Osteoblast (primary cell): ENCODE results near the gene ARHGDIA. TPM values are rescaled to one million over a fixed set of nuclear protein-coding genes. Genes with fewer than 3 reads are reported as not detected.

Experiments used
- DNase-seq: peaks from one replicate; pipeline ENCODE4 v3.0.0; 2011; ENCODE audit warnings: low spot score, mixed read lengths; ENCODE audit not compliant: insufficient read length; ENCODE audit errors: missing footprints
- H2AFZ ChIP-seq: 2 replicates; pipeline ENCODE4 v1.6.0; 2011; ENCODE audit warnings: mild to moderate bottlenecking, low read length
- H3K27ac ChIP-seq: 2 replicates; pipeline ENCODE4 v1.5.1; 2011; ENCODE audit warnings: mild to moderate bottlenecking, low read depth, low read length, moderate library complexity
- H3K27me3 ChIP-seq: 2 replicates; pipeline ENCODE4 v1.6.0; 2012; ENCODE audit warnings: mild to moderate bottlenecking, control low read depth, inconsistent platforms, low read length, moderate library complexity; ENCODE audit not compliant: insufficient read depth
- H3K36me3 ChIP-seq: 2 replicates; pipeline ENCODE4 v1.5.1; 2011; ENCODE audit warnings: mild to moderate bottlenecking, low read length, control low read depth, moderate library complexity; ENCODE audit not compliant: insufficient read depth
- H3K4me1 ChIP-seq: 2 replicates; pipeline ENCODE4 v1.5.1; 2011; ENCODE audit warnings: mild to moderate bottlenecking, low read length, control low read depth, moderate library complexity; ENCODE audit not compliant: insufficient read depth
- H3K4me2 ChIP-seq: 2 replicates; pipeline ENCODE4 v1.6.0; 2011; ENCODE audit warnings: mild to moderate bottlenecking, low read length; ENCODE audit not compliant: insufficient read depth
- H3K4me3 ChIP-seq: fragments of 200-600 bp; sonication (generic); 3 replicates; pipeline ENCODE4 v1.5.1; 2012; ENCODE audit warnings: mild to moderate bottlenecking, low read length, inconsistent platforms; ENCODE audit not compliant: insufficient read depth
- H3K79me2 ChIP-seq: 2 replicates; pipeline ENCODE4 v1.6.0; 2012; ENCODE audit warnings: mild to moderate bottlenecking, low read length, control low read depth, inconsistent platforms; ENCODE audit not compliant: insufficient read depth
- H3K9me3 ChIP-seq: 2 replicates; pipeline ENCODE4 v1.5.1; 2011; ENCODE audit warnings: low read depth, low read length, control low read depth
- H4K20me1 ChIP-seq: 2 replicates; pipeline ENCODE4 v1.6.0; 2012; ENCODE audit warnings: mild to moderate bottlenecking, low read length, control low read depth; ENCODE audit not compliant: insufficient read depth
- total RNA-seq: library from RNA; depleted of rRNA; stranded (reverse); fragments of >200 nt; gene quantifications from 2 replicates; pipeline ENCODE4 v1.2.3, GENCODE V29; 2012
- TF ChIP-seq, protein P1 (sequence below): IDR thresholded peaks from 2 replicates; pipeline ENCODE4 v1.5.1; 2011; ENCODE audit warnings: mild to moderate bottlenecking, low read depth, low read length, moderate library complexity; ENCODE audit errors: extremely low read depth

The ARHGDIA gene
- total RNA-seq, 1 donor: 133 TPM

DNA sequence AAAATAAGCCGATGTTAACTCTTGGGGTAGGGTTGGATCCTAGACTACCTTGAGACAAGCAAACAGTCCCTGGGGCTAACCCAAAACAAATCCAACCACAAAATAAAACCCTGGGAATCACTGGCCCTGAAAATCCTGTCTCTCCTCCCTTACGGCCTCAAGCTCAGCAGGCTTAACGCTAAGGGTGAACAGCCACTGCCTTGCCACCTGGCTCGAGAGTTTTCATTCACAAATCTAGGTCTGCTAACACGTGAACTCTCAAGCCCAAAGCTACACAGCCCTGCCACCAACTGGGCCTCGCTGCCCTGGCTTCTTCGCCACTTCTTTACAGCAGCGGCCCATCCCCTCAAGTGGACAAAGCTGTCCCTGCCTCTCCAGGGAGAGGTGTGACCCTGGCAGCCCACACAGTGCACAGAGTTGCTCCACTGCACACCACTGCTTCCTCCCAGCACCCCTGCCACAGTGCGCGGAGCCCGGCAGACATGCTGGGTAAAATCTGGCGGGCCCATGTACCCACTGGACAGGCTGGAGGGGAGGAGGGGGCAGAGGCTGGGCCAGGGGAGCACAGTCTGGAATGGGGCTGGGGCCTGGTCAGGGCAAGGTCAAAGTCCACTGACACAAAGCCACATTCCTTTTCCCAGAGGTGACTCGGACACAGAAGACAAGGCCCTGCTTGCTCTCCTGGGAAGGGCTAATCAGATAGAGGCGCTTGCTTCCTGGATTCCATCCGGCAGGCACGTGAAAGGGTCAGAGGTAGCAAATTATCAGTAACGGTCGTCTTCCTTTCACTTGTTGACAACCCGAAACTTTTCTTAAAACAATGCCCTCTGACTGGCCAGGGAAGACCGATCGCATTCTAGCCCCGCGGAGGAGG is 39.1 kb upstream of the ARHGDIA start:
- H2AFZ ChIP-seq: peak overlapping the region; percentile 2
- H3K36me3 ChIP-seq: peaks cover 37% of the 10 kb centered on the region
- TF ChIP-seq, protein P1, sequence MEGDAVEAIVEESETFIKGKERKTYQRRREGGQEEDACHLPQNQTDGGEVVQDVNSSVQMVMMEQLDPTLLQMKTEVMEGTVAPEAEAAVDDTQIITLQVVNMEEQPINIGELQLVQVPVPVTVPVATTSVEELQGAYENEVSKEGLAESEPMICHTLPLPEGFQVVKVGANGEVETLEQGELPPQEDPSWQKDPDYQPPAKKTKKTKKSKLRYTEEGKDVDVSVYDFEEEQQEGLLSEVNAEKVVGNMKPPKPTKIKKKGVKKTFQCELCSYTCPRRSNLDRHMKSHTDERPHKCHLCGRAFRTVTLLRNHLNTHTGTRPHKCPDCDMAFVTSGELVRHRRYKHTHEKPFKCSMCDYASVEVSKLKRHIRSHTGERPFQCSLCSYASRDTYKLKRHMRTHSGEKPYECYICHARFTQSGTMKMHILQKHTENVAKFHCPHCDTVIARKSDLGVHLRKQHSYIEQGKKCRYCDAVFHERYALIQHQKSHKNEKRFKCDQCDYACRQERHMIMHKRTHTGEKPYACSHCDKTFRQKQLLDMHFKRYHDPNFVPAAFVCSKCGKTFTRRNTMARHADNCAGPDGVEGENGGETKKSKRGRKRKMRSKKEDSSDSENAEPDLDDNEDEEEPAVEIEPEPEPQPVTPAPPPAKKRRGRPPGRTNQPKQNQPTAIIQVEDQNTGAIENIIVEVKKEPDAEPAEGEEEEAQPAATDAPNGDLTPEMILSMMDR: no peak
- H3K4me1 ChIP-seq: peaks cover 5% of the 10 kb centered on the region
- peak overlapping the region; percentile 79 for H3K4me2 ChIP-seq
- H3K27me3 ChIP-seq: no peaks in the 10 kb centered on the region
- no peaks in the 10 kb centered on the region for H3K9me3 ChIP-seq
- peak; percentile 97 for DNase-seq
- no peak overlapping the region for H3K27ac ChIP-seq
- H3K4me3 ChIP-seq: peak overlapping the region; percentile 82
- peaks cover 22% of the 10 kb centered on the region for H3K79me2 ChIP-seq
- H4K20me1 ChIP-seq: peaks cover 25% of the 10 kb centered on the region

DNA sequence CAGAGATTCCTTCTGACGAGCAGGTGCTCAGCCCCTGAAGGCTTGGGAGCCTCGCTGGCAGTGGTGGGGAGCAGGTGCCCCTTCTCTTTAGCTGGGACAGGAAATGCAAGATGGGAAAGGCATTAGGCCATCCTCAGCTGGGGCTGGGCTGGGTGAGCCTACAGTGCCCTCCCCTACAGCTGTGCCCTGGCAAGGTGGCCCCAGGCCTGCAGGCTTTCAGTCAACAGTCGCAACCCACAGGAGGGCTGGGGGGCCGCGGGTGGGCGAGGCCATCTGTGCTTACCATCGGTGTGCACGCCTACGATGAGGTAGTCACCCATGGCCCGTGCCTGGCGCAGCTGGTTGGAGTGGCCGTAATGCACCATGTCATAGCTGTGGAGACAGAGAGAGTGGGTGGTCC is 38.1 kb upstream of the ARHGDIA start:
- TF ChIP-seq, protein P1: no peak
- Histone ChIP-seq H3K4me2 (no peak overlapping the region), H4K20me1 (peaks cover 16% of the 10 kb centered on the region), H3K27me3 (no peaks in the 10 kb centered on the region), H3K79me2 (peaks cover 13% of the 10 kb centered on the region), H3K36me3 (peaks cover 27% of the 10 kb centered on the region), H3K4me1 (peaks cover 5% of the 10 kb centered on the region), H2AFZ (no peak overlapping the region), H3K9me3 (no peaks in the 10 kb centered on the region), H3K27ac (no peak overlapping the region), H3K4me3 (no peak overlapping the region)
- no peak for DNase-seq

DNA sequence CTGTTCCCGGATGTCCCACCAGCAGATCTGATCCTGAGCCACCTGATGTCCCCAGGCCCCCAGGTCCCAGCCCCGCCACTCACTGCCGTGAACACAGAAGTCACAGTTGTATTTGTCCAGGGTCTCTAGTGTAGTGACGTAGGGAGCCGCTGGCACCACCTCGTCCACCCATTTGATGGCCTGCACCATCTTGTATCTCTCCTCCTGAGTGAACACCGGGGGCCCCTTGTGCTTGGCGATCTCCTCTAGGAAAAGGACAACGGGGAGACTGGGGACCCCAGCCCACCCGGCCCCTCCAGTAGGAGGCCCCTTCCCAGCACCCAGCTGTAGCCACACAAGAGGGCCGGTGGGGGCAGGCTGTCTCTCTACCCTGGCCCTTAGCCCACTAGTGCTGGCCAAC is 37.7 kb upstream of the ARHGDIA start:
- H3K27me3 ChIP-seq: no peaks in the 10 kb centered on the region
- no peak overlapping the region for H3K4me2 ChIP-seq
- H3K79me2 ChIP-seq: peaks cover 12% of the 10 kb centered on the region
- H3K9me3 ChIP-seq: no peaks in the 10 kb centered on the region
- H2AFZ ChIP-seq: no peak overlapping the region
- TF ChIP-seq, protein P1: no peak
- H3K4me1 ChIP-seq: peaks cover 5% of the 10 kb centered on the region
- peaks cover 23% of the 10 kb centered on the region for H3K36me3 ChIP-seq
- DNase-seq: no peak
- peaks cover 16% of the 10 kb centered on the region for H4K20me1 ChIP-seq
- no peak overlapping the region for H3K27ac ChIP-seq
- no peak overlapping the region for H3K4me3 ChIP-seq
